HUES48 (cell line): ENCODE data around the gene ITGA5.
A peak's percentile ranks its signal among the peaks of the same experiment; 100 is the strongest.

Experiments
- H3K27ac ChIP-seq: one replicate; pipeline ENCODE4 v1.7.0; 2013; ENCODE audit warnings: low read depth, low read length, inconsistent platforms
- H3K27me3 ChIP-seq: 2 replicates; pipeline ENCODE4 v1.6.1; 2013; ENCODE audit warnings: mild to moderate bottlenecking, low read length; ENCODE audit not compliant: control insufficient read depth, insufficient read depth
- H3K36me3 ChIP-seq: 2 replicates; pipeline ENCODE4 v1.6.1; 2013; ENCODE audit warnings: low read length; ENCODE audit not compliant: control insufficient read depth, insufficient read depth
- H3K4me1 ChIP-seq: 2 replicates; pipeline ENCODE4 v1.6.1; 2013; ENCODE audit warnings: mild to moderate bottlenecking, low read length; ENCODE audit not compliant: control insufficient read depth, insufficient read depth
- H3K4me3 ChIP-seq: 2 replicates; pipeline ENCODE4 v1.5.1; 2013; ENCODE audit warnings: mild to moderate bottlenecking, low read depth, low read length
- H3K9ac ChIP-seq: 2 replicates; pipeline ENCODE4 v1.6.1; 2013; ENCODE audit warnings: mild to moderate bottlenecking, low read depth, low read length, moderate library complexity
- H3K9me3 ChIP-seq: 2 replicates; pipeline ENCODE4 v1.6.1; 2013; ENCODE audit warnings: low read length; ENCODE audit not compliant: control insufficient read depth, insufficient read depth

ITGA5 gene

GRCh38 chr12:54418441-54419087 lies 502 bp downstream of the ITGA5 start:
- peaks cover 31% of the 10 kb centered on the region for H3K4me1 ChIP-seq
- H3K27ac ChIP-seq: peak overlapping the region; percentile 71
- H3K4me3 ChIP-seq: peak overlapping the region; percentile 82
- peaks cover 57% of the 10 kb centered on the region for H3K27me3 ChIP-seq
- no peaks in the 10 kb centered on the region for H3K9me3 ChIP-seq
- no peak overlapping the region for H3K9ac ChIP-seq
- H3K36me3 ChIP-seq: no peaks in the 10 kb centered on the region

GRCh38 chr12:54417712-54418440 lies 1.2 kb downstream of the ITGA5 start:
- Histone ChIP-seq H3K36me3 (no peaks in the 10 kb centered on the region), H3K9ac (no peak overlapping the region), H3K9me3 (no peaks in the 10 kb centered on the region), H3K4me1 (peaks cover 31% of the 10 kb centered on the region), H3K27ac (no peak overlapping the region), H3K4me3 (peak overlapping the region; percentile 82), H3K27me3 (peaks cover 52% of the 10 kb centered on the region)

- Histone ChIP-seq H3K9me3 (no peaks in the 10 kb centered on the region), H3K4me1 (peaks cover 31% of the 10 kb centered on the region), H3K27ac (no peak overlapping the region), H3K4me3 (peak overlapping the region; percentile 82), H3K36me3 (no peaks in the 10 kb centered on the region), H3K27me3 (peaks cover 45% of the 10 kb centered on the region), H3K9ac (no peak overlapping the region)
Observed at GRCh38 chr12:54416687-54417603, 2.1 kb downstream of the ITGA5 start.

GRCh38 chr12:54415221-54415929 lies 3.7 kb downstream of the ITGA5 start:
- peaks cover 32% of the 10 kb centered on the region for H3K27me3 ChIP-seq
- H3K4me3 ChIP-seq: no peak overlapping the region
- H3K36me3 ChIP-seq: no peaks in the 10 kb centered on the region
- H3K4me1 ChIP-seq: peaks cover 21% of the 10 kb centered on the region
- H3K9ac ChIP-seq: no peak overlapping the region
- H3K9me3 ChIP-seq: no peaks in the 10 kb centered on the region
- no peak overlapping the region for H3K27ac ChIP-seq

GRCh38 chr12:54413284-54414190 lies 5.5 kb downstream of the ITGA5 start:
- H3K4me1 ChIP-seq: peaks cover 11% of the 10 kb centered on the region
- H3K9me3 ChIP-seq: no peaks in the 10 kb centered on the region
- no peak overlapping the region for H3K4me3 ChIP-seq
- no peaks in the 10 kb centered on the region for H3K36me3 ChIP-seq
- H3K27ac ChIP-seq: no peak overlapping the region
- H3K9ac ChIP-seq: no peak overlapping the region
- H3K27me3 ChIP-seq: peaks cover 21% of the 10 kb centered on the region

- H3K4me3 ChIP-seq: no peak overlapping the region
Observed at GRCh38 chr12:54412786-54413185, 6.3 kb downstream of the ITGA5 start.

GRCh38 chr12:54412348-54412747 lies 6.7 kb downstream of the ITGA5 start:
- H3K4me1 ChIP-seq: peaks cover 6% of the 10 kb centered on the region; the same call in 1 of the 2 replicates
- H3K9me3 ChIP-seq: no peaks in the 10 kb centered on the region
- H3K27me3 ChIP-seq: peaks cover 9% of the 10 kb centered on the region
- peaks cover 7% of the 10 kb centered on the region; the same call in 1 of the 2 replicates for H3K36me3 ChIP-seq
- no peak overlapping the region for H3K9ac ChIP-seq
- H3K27ac ChIP-seq: no peak overlapping the region
- H3K4me3 ChIP-seq: no peak overlapping the region

More at GRCh38 chr12:54412786-54413185, 6.3 kb downstream of the ITGA5 start:
- peaks cover 10% of the 10 kb centered on the region for H3K4me1 ChIP-seq
- 0 out of 2 replicates have a peak, but pooled peaks cover 2% of the 10 kb centered on the region for H3K36me3 ChIP-seq
- H3K27ac ChIP-seq: no peak overlapping the region
- H3K9ac ChIP-seq: no peak overlapping the region
- H3K27me3 ChIP-seq: peaks cover 14% of the 10 kb centered on the region
- H3K9me3 ChIP-seq: no peaks in the 10 kb centered on the region

GRCh38 chr12:54411391-54412241 lies 7.5 kb downstream of the ITGA5 start:
- Histone ChIP-seq H3K9ac (no peak overlapping the region), H3K27ac (no peak overlapping the region)

GRCh38 chr12:54409267-54409666 lies 9.8 kb downstream of the ITGA5 start:
- Histone ChIP-seq H3K9me3 (no peaks in the 10 kb centered on the region), H3K27ac (no peak overlapping the region), H3K9ac (no peak overlapping the region), H3K36me3 (peaks cover 16% of the 10 kb centered on the region), H3K27me3 (no peaks in the 10 kb centered on the region), H3K4me3 (no peak overlapping the region), H3K4me1 (no peaks in the 10 kb centered on the region)

More at GRCh38 chr12:54411391-54412241, 7.5 kb downstream of the ITGA5 start:
- Histone ChIP-seq H3K9me3 (no peaks in the 10 kb centered on the region), H3K4me1 (0 out of 2 replicates have a peak, but pooled peaks cover 1% of the 10 kb centered on the region), H3K36me3 (peaks cover 14% of the 10 kb centered on the region), H3K4me3 (no peak overlapping the region), H3K27me3 (peaks cover 4% of the 10 kb centered on the region)
